Head of caudate nucleus (tissue), 42 donors: Measurements from ENCODE around the gene GLIPR2.
"Not testable (repeated sequence)": the region's sequence is repeated elsewhere in the genome, so short reads cannot be mapped to it uniquely, and the experiment has no call there.

ENCODE experiments used
- DNase-seq, 42 donors: peaks; one replicate each; pipeline versions ENCODE4 v3.0.0 to v3.0.0-alpha.2; 2020 to 2021; ENCODE audit warnings: mixed read lengths in 7 of 42
- intact Hi-C: fragments of 100-400 bp; cut with DNase I; formaldehyde crosslinking; loops from one replicate; pipeline ENCODE4 v1.15.0; 2022

The GLIPR2 gene

DNA sequence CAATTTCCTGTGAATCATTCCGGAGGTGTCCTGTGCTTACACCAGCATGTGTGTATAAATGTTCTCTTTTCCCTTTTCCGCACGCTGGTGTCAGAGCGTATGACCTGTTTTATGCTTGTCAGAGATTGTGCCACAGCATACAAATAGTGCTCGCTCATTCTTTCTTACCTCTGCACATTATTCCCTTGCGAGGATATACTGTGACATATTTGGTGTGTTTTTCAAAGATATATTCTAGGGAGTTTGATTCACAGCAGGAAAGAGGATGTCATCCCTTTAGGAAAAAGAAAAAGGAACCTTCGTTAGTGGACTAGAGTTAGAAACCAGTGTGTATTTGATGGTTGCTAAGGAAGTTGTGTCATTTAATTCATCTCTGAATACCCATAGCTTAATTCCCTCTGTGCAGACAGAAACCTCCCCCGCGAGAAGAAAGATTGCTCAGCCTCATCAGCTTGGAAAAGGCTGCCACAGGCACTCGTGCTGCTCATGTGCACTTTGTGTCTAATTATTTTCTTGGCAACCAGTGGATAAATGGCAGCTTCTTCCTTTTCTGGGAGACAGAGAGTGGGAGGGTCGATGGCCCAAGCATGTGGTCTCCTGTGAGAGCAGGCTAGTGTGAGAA lies 17.9 kb downstream of the GLIPR2 start:
- intact Hi-C loops: no loop called here
- peak in 39 of 42 donors; percentile 31 to 87 (median 64) for DNase-seq

DNA sequence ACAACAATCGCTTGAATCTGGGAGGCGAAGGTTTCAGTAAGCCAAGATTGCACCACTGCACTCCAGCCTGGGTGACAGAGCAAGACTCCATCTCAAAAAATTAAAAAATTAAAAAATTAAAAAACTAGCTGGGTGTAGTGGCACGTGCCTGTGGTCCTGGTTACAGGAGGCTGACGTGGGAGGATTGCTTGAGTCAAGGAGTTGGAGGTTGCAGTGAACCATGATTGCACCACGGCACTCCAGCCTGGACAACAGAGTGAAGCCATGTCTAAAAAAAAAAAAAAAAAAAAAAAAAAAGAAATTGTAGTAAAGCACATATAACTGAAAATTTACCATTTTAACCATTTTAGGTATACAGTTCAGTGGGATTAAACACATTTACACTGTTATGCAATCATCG lies 19.6 kb downstream of the GLIPR2 start:
- DNase-seq: no peak
- intact Hi-C loops: no loop called here

DNA sequence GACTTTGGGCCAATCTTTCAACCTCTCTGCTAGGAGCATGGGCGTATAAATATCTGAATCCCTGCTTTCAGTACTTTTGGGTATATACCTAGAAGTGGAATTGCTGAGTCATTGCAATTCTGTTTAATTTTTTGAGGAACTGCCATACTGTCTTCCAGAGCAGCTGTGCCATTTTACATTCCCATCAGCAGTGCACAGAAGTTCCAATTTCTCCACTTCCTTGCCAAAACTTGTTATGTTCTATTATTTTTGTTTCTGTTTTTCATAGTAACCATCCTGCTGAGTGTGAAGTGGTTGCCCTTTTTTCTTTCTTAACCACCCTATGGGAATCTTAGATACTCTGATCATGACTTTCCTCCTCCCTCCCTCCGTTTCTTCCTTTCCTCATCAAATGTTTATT lies 21.6 kb downstream of the GLIPR2 start:
- intact Hi-C loops: no loop called here
- DNase-seq: no peak

DNA sequence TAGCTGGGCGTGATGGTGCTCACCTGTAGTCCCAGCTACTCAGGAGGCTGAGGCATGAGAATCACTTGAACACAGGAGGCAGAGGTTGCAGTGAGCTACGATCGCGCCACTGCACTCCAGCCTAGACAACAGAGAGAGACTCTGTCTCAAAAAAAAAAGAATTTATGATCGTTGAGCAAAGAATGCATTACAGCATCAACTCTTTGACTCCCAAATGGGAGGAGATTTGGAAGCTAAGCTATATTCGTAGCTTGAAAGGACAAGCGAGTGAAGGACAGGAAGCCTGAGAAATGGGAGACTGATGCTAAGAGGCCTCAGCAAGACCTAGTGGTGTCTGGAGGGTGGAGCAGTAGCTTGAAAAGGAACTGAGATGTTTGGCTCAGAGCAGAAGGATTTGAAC lies 22.4 kb downstream of the GLIPR2 start:
- no peak for DNase-seq
- intact Hi-C loops: no loop called here

DNA sequence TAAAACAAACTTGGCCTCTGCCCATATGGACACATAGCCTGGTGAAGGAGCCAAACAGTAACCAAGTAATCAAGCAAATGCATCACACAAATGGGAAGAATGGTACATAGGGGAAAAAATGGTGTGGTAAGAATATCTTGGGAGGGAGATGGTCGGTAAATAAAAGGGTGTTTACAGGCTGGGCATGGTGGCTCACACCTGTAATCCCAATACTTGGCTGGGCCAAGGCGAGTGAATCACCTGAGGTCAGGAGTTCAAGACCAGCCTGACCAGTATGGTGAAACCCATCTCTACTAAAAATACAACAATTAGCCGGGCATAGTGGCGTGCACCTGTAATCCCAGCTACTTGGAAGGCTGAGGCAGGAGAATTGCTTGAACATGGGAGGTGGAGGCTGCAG lies 23.0 kb downstream of the GLIPR2 start:
- intact Hi-C loops, DNase-seq: not testable (repeated sequence)

DNA sequence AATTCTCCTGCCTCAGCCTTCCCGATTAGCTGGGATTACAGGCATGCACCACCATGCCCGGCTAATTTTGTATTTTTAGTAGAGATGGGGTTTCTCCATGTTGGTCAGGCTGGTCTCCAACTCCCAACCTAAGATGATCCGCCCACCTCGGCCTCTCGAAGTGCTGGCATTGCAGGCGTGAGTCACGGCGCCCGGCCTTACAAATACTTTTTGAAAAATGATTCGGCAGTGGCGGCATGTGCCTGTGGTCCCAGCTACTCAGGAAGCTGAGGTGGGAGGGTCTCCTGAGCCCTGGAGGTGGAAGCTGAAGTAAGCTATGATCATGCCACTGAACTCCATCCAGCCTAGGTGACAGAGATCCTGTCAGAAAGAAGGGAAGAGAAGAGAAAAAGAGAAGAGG lies 23.6 kb downstream of the GLIPR2 start:
- DNase-seq: not testable (repeated sequence)
- intact Hi-C loops: loop anchor here (10.0 kb wide), 1 partner anchor 125 kb away; the partner anchor contains the start of gene RECK

- DNase-seq: no peak
- intact Hi-C loops: loop anchor here (10.0 kb wide), 1 partner anchor 126 kb away; the partner anchor contains the start of gene RECK
Observed at GRCh38 chr9:36161187-36161586, 24.7 kb downstream of the GLIPR2 start.

DNA sequence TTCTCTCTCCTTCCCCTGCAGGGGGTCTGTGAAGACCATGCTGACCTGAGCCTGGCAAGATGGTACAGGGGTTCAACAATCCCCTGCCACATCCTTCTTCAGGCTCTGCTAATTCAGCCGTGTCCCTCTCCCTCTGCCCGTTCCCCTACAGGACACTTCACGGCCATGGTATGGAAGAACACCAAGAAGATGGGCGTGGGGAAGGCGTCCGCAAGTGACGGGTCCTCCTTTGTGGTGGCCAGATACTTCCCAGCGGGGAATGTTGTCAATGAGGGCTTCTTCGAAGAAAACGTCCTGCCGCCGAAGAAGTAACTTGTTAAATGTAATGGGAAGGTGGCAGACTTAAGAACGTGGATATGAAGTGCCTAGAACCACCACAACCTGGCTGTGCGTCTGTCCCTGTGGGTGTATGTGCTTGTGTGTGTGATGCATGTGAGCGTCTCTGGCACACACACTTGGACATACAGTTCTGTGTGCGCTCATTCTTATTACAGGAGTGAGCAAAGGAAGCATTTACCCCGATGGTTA lies 25.7 kb downstream of the GLIPR2 start:
- intact Hi-C loops: loop anchor here (10.0 kb wide), 1 partner anchor 127 kb away; the partner anchor contains the start of gene RECK
- DNase-seq: no peak

GRCh38 chr9:36163049-36163785 lies 26.7 kb downstream of the GLIPR2 start:
- peak in 37 of 42 donors; percentile 15 to 84 (median 53) for DNase-seq
- intact Hi-C loops: loop anchor here (10.0 kb wide), 1 partner anchor 128 kb away; the partner anchor contains the start of gene RECK

DNA sequence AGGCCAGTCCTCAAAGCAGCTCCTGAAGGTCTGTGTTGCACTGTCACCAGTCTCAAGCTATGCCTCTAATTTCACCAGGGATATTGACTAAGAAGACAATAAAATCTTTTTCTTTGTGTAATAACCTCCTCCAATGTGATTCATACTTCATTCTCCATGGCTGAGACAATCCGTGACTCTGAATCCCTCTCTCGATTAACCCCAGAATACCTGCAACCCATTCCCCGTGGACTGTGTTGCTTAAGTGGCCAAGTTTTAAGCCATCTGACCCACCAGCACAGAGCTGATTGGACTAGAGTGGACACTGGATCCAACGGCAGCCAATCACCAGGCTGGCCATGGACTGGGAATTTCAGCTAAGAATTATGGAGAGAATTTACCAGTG lies 27.2 kb downstream of the GLIPR2 start:
- intact Hi-C loops: loop anchor here (10.0 kb wide), 1 partner anchor 129 kb away; the partner anchor contains the start of gene RECK
- DNase-seq: no peak

DNA sequence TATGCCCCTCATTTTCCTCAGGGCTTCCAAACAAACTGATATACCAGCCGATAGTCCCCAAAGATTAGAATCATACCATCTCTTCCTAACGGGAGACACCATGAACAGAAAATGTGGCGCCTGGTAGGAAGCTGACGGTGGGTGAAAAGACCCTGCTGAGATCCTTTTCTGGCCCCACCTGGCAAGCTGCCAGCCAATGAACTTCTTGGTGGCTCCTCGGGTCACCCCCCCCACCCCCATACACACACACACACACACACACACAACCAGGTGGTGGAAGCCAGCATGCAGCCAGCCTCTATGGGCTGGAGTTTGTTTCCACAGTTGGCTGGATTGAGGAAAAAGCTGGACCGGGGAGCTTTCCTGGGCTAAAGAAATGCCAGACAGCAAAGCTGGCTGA lies 27.8 kb downstream of the GLIPR2 start:
- DNase-seq: no peak
- intact Hi-C loops: loop anchor here (10.0 kb wide), 1 partner anchor 130 kb away; the partner anchor contains the start of gene RECK

GRCh38 chr9:36164989-36165388 lies 28.5 kb downstream of the GLIPR2 start:
- DNase-seq: no peak
- intact Hi-C loops: loop anchor here (10.0 kb wide), 1 partner anchor 130 kb away; the partner anchor contains the start of gene RECK

DNA sequence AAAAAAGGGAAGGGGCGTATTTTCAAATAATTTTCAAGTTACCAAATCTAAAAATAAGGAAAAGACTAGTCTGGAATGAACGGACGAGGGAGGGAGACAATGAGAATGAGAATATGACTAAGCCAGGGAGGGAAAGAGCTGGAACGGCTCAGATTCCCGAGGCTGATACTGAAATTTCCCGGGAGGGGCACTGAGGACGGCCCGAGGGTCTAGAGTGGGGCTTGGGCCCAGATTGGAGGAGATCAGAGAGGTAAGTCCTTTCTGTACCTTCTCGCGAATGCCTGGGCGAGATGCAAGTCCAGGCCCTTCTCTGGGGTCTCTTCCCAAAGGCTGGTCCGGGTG lies 29.3 kb downstream of the GLIPR2 start:
- intact Hi-C loops: loop anchor here (1.0 to 10.0 kb wide), 2 partner anchors 62 to 131 kb away; partner anchors contain the start of gene RECK
- DNase-seq: peak in 4 of 42 donors; percentile 21 to 55 (median 26)

- intact Hi-C loops: loop anchor here (1.0 to 10.0 kb wide), 2 partner anchors 63 to 132 kb away; partner anchors contain the start of gene RECK
- peak; percentile 60 to 95 (median 87) for DNase-seq
Observed at GRCh38 chr9:36166168-36166927, 29.8 kb downstream of the GLIPR2 start.

GRCh38 chr9:36169166-36169565 lies 32.6 kb downstream of the GLIPR2 start, which contains the start of gene CCIN:
Gene CCIN (plus strand): TSS chr9:36169388. CDS start chr9:36169503, 115 bp downstream.
- intact Hi-C loops: loop anchor here (10.0 kb wide), 1 partner anchor 134 kb away; the partner anchor contains the start of gene RECK
- DNase-seq: no peak

GRCh38 chr9:36169708-36170107 lies 33.2 kb downstream of the GLIPR2 start:
- intact Hi-C loops: loop anchor here (10.0 kb wide), 1 partner anchor 135 kb away; the partner anchor contains the start of gene RECK
- no peak for DNase-seq

GRCh38 chr9:36170531-36170930 lies 34.0 kb downstream of the GLIPR2 start:
- DNase-seq: no peak
- intact Hi-C loops: no loop called here

DNA sequence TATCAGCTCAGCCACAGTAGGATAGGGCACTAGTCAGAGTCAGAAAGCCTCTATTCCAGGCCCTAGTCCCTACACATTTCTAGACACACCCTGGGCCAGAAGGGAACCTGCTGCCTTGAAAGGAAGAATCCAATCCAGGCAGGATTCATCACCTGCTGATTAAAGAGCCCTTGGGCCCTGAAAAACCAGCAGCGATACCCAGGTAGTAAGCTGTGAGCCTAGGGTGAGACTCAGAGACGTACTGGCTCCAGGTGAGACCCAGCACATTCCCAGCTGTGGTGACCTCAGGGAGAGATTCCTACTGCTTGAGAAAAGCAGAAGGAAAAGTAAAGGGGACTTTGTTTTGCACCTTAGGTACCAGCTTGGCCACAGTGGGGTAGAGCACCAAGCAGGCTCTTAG lies 37.3 kb downstream of the GLIPR2 start:
- no peak for DNase-seq
- intact Hi-C loops: no loop called here

GRCh38 chr9:36174271-36174670 lies 37.7 kb downstream of the GLIPR2 start:
- peak in 1 of 42 donors; percentile 9 for DNase-seq
- intact Hi-C loops: no loop called here
